Ureter (tissue), 1 donor: ENCODE results near the gene C10orf95. TPM values are rescaled to one million over a fixed set of nuclear protein-coding genes. Genes with fewer than 3 reads are reported as not detected.
"Not testable (repeated sequence)": the region's sequence is repeated elsewhere in the genome, so short reads cannot be mapped to it uniquely, and the experiment has no call there.

Experiments
- DNase-seq: peaks from one replicate; pipeline ENCODE4 v3.0.0-alpha.2; 2020; ENCODE audit warnings: low spot score
- total RNA-seq: library from RNA; stranded (reverse); gene quantifications from one replicate; pipeline ENCODE4 v1.2.4, GENCODE V29; 2023
- donor health status: DM: yes; HTN: yes; CAD: no.

C10orf95 gene
- total RNA-seq, 1 donor from 2014 or later: 1.5 TPM

DNA sequence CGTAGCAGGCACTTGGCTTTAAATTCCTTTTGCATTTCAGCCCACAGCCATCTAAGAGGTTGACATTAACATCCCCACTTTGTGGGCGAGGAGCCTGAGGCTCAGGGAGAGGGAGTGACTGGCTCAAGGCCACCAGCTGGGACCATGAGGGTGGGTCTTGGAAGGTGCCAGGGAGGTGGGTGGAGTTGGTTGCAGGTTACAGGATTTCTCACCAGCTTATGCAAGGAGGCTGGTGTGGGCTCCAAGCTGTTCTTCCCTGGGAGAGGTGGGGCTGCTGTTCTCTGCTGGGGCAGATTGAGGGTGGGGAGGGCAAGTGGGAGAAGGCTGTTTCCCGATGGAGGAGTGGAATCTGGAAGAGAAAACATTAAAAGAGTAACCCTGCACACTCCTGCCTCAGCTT, 14.1 kb upstream of the C10orf95 start:
- no peak for DNase-seq

DNA sequence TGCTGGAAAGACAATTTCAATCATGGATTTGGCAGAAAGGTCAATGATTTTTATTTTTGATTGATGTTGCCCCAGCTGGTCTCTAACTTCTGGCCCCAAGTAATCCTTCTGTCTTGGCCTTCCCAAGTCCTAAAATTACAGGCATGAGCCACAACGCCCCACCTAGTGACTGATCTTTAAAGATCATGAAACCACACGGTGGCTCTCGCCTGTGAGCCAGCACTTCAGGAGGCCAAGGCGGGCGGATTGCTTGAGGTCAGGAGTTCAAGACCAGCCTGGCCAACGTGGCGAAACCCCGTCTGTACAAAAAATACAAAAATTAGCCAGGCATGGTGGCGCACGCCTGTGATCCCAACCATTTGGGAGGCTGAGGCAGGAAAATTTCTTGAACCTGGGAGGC, 12.6 kb upstream of the C10orf95 start:
- DNase-seq: no peak

DNA sequence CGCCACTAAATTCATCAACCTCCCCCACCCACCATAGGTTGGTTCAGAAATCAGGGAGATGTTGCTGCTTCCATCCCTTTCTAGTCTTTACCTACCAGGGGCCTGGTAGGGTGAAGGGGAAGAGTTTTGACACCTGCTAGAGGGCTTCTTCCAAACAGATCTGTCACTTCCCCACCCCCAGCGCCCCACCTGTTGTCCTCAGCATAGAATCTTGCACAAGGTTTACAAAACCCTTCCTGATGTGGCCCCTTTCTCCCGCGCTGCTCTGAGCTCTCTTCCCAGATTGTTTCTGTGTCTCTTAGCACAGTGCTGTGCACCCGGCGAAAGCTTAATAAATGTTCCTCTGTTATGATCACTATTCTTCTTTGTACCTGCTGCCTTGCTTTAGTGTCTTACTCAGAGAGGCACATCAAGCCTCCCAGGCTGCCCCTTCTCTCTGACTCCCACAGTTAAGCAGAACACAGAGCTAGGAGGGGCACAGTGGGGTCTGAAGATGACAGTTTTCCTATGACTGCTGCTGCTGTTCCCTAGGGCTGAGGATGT, 11.2 kb upstream of the C10orf95 start:
- no peak for DNase-seq

DNA sequence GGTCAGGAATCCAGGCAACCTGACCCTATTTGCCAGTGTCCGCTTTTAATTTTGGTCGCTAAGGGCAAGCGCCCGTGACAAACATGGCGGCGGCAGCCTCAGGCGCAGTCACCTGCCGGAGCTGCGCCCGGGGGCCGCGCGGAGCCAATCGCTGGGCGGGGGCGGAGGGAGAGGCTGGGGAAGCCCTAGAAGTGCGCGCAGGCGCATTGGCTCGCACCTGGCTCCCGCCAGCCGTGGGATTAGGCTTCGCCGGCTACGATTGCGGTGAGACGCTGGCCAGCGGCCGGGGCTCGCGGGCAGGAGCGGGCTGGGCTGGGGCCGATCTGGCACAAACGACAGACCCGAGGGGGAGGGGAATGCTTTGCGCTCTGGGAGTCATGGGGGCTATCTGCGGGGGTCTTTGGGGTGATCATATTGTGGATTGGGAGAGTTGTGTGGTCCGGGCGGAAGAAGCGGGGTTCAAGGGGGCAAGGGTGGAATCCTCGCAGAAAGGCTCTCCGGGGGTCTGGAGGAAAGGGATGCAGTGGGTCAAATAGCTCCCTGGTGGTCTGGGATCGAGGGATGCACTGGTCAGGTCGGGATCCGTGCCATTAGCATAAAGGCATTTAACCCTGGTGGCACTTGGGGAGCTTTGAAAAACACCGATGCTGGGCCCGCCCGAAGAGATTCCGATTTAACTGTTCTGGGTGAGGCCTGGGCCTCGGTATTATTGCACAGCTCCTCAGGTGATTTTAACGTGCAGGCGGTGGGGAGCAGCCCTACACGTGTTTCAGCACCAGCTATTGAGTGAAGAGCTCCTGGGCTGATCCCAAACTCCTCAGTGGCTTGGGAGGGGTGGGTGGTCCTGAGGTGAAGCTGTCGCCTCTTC, 10.1 kb upstream of the C10orf95 start:
- peak; percentile 91 for DNase-seq

DNA sequence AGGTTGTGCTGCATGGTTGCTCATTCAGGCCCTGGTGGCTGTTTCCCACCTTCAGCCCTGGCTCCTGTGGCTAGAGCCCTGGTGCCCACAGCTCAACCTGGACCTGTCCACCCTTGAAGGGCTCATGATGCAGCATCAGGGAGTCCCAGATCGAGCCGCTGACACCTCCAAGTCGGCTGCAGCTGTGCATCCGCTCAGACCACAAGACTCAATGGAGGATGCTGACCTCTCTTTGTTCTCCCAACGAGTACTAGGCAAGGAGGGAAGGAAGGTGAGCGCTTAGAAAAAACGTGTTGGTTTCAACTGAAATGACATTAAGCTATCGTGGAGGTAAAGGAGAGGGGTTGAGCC, 9.5 kb upstream of the C10orf95 start:
- no peak for DNase-seq

DNA sequence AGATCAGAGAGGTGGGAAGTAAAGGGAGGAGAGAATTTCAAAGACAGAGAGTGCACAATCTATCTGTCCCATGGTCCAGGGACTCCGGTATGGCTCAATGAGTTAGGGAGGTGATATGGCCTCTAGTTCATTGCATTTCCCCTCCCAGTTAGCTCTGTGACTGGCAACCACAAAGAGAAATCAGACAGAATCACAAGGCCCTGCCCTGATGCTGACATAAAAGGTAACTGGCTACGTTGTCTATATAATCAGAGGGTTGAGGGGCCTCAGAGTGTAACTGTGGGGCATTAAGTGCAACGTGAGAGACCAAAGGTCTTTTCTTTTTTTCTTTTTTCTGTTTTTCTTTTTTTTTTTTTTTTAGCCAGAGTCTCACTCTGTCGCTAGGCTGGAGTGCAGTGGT, 7.3 kb upstream of the C10orf95 start:
- DNase-seq: no peak

DNA sequence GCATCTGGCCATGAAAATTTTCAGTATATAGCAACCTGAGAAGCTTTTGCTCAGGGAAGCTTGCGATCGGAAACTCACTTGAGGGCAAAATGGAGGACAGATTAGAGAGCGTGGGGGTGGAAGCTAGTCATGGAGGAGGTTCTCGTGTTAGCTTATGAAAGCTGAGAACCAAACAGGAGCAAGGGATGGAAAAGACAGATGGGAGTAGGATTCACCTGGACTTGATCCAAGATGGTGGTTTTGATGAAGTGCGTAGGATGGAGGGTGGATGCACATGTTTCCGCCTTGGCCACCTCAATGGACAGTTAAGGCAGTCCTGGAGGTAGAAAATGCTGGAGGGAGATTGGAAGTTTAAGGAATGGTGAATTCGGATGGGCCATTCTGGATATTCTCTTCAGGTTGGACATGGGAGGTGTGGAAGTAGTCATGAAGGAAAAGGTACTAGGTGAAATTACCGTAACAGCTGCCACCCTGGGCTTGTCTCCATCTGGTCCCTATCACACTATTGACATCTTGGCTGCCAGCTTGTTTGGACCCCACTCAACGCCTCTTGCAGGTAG, 6.3 kb upstream of the C10orf95 start:
- no peak for DNase-seq

DNA sequence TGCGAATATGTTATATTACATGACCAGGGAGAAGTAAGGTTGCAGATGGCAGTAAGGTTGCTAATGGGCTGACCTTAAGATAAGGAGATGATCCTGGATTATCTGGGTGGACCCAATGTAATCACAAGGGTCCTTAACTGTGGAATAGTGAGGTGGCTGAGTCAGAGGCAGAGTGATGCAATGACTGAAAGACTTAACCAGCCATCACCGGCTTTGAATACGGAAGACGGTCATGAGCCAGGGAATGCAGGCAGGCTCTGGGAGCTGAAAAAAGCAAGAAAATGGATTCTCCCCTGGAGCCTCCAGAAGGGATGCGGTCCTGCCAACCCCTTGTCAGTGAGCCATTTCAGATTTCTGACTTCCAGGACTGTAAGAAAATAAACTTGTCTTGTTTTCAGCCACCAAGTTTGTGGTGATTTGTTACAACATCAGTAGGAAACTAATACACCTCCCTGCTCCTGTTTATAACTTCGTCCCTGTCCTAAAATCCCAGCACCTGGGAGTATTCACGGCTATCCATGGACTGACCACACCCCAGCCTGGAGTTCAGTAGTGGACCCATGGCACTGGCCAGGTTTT, 4.6 kb upstream of the C10orf95 start:
- DNase-seq: no peak

DNA sequence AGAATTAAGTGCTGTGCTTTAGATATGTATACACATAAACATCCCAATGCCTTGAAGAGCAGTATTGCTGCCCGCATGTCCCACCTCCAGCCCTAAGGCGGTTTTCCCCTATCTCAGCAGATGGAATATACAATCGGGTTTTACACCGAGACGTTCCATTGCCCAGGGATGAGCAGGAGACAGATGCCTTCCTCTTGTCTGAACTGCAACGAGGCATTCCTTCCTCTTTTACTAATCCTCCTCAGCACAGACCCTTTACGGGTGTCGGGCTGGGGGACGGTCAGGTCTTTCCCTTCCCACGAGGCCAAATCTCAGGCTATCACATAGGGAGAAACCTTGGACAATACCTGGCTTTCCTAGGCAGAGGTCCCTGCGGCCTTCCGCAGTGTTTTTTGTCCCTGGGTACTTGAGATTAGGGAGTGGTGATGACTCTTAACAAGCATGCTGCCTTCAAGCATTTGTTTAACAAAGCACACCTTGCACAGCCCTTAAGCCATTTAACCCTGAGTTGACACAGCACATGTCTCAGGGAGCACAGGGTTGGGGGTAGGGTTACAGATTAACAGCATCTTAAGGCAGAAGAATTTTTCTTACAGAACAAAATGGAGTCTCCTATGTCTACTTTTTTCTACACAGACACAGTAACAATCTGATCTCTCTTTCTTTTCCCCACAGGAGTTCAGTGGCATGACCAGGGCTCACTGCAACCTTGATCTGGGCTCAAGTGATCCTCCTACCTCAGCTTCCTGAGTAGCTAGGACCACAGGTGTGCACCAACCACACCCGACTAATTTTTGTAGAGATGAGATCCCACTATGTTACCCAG, 3.5 kb upstream of the C10orf95 start:
- DNase-seq: not testable (repeated sequence)

DNA sequence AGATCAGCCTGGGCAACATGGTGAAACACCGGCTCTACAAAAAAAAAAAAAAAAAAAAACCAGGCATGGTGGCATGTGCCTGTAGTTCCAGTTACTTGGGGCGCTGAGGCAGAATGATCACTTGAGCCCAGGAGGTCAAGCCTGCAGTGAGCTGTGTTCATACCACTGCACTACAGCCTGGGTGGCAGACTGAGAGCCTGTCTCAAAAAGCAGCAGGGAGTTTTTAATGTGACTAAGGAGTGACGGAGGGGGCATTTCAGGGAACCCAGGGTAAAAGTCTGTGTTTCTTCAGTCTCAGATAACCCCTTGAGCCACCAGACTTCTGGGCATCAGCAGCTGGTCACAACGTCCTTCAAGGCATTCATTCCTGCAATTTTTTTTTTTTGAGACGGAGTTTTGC, 2.2 kb upstream of the C10orf95 start:
- DNase-seq: no peak

DNA sequence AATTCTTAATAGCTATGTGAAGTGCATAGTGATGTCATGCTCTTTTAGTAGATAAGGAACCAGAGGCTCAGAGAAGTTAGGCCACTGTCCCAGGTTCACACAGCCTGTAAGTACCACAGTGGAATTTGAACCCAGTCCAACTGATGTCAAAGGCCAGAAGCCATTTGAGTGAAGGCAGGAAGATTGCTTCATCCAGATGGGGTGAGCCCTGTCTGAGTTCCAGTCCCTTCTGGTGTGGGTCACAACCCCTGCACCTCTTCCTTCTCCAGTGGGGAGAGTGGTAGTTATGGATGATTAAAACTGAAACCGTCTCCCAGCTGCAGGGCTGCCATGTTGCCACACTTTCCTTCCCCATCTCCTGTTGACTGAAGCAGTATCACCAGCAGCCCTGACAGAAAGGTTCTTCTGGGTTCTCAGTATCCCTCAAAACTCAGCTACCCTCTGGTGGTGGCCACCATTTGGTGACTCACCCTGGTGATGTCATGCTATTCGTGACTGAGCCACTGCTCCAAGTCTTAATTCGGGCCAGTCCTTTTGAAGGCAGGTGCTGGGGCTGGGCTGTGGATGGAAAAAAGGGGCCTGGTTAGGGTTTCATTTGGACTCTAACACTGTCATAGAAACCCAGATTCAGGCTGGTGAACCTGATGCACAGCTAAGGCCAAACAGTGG, 1.5 kb upstream of the C10orf95 start:
- no peak for DNase-seq

DNA sequence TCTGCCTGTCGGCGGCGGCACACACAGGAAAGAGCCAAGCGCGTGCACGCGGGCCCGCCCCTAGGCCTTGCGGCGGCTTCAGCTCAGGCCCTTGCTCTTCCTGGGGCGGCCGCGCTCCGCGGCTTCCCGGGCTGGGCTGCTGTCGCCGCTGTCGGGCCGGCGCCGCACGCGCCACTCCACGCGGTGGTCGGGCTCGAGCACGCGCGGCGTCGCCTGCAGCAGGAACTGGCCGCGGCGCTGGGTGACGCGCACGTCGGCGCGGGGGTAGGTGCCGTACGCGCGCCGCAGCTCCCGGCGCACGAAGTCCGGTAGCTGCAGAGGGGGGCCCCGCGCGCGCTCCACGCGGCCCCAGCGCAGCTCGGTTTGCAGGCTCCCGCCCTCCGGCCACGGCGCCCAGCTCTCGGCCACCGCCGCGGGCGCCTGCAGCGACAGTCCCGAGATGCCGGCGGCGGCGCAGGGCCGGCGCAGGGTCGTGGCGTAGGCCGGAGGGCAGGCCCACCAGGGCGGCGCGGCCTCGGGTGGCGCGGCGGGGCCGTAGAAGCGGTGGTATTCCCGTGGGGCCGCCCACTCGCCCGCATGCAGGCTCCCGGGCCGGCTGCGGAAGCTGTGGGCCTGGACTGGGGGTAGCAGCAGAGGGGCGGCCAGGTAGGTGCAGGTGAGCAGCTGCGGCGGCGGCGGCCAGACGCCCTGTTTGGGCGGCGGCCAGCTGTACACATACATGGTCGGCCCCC, 804 bp downstream of the C10orf95 start:
- peak; percentile 87 for DNase-seq

DNA sequence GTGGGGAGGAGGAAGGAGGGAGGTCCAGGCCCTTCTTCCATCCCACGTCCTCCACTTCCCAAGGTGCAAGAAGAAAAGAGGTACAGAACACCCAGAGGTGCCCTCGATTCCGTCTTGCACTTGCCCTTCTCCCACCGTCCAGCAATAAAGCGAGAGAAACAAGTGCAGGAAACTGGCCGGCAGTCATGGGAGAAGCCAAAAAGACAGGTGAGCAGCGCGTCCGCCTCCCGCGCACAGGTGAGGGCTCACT, 1.3 kb downstream of the C10orf95 start:
- DNase-seq: no peak

DNA sequence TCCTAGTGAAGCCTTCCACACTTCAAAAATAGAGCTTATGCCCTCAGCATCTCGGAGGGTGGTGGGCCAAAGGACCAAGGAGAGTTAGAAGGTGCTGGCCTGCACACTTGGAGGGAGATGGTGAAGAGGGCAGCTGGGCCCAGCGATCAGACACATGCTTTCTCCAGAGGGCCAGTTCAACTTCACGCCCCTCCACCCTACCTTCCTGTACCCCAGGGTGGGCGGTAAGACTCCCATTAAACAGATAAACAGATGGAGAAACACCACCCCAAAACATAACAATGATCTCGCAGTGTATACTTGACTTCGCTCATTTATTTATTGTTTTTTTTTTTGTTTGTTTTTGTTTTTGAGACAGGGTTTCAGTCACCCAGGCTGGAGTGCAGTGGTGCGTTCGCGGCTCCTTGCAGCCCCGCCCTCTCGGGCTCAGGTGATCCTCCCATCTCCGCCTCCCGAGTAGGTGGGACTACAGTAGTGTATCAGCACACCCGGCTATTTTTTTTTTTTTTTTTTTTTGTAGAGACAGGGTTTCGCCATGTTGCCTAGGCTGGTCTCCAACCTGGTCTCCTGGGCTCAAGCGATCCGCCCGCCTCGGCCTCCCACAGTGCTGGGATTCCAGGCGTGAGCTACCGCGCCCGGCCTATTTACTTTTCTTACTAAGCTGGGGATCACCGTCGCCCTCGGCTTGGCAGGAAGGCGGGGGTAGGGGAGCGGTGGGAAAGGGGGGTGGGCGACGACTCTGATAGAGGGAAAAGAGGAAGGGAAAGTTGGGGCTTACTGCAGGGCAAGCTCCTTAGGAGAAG, 1.8 kb downstream of the C10orf95 start:
- DNase-seq: peak; percentile 87

DNA sequence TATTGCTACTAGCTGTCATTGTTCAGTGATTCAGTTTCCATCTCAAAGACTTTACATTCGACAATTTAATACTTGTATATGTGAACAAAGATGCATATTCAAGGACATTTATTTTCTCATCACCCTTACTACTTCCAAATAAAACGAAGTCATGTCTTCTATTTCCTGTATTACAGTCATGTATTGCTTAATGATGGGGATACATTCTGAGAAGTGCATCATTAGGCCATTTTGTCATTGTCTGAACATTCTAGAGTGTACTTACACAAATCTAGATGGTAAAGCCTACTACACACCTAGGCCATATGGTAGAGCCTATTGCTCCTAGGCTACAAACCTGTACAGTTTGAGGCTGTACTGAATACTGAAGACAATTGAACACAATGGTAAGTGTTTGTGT, 6.5 kb downstream of the C10orf95 start:
- no peak for DNase-seq

DNA sequence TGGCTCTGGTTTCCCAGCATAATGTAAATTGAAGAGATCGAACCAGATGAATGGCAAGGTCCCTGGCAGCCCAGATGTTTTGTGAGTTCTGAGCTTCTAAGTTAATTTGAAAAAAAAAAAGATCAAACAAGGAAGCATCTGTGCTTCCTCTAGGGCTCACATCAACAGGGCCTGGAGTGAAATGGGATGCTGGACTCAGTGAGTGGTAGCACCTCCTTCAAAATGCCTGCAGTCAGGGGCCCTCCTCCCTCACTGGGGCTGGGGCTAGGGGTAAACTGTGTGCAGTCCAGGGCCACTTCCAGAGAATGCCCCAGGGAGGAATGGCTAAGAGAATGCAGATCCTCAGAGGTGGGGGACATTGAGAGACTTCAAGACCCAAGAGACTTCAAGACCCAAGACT, 13.0 kb downstream of the C10orf95 start:
- DNase-seq: no peak

DNA sequence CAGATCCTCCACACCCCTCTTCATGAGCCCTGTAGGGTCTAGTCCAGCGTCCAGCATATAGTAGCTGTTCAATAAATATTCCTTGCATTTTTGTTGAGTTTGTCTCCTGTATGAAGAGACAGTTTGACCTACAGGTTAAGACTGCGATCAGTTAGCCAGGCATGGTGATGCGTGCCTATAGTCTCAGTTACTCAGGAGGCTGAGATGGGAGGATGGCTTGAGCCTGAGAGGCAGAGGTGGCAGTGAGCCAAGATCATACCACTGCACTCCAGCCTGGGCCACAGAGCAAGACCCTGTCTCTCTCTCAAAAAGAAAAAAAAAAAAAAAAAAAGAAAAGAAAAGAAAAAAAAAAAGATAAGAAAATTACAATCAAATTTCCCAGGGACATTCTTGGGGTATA, 13.8 kb downstream of the C10orf95 start:
- DNase-seq: no peak

DNA sequence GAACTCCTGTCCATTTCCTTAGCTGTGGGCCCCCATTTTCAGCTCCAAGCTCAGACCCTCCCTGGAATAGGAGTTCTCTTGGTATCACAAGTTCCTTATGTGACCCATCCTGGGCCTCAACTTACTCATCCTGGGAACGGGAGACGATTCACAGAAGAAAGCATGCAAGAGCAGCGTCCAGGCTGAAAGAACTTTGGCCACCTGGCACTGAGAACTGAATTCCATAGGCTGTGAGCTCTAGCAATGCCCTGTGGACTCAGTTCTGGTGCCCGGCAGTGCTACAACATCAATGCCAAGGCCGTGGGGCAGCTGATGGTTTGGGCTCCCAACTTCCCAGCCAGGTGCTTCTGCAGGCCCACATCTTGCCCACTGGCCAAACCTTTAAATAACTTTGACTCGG, 15.0 kb downstream of the C10orf95 start:
- no peak for DNase-seq

DNA sequence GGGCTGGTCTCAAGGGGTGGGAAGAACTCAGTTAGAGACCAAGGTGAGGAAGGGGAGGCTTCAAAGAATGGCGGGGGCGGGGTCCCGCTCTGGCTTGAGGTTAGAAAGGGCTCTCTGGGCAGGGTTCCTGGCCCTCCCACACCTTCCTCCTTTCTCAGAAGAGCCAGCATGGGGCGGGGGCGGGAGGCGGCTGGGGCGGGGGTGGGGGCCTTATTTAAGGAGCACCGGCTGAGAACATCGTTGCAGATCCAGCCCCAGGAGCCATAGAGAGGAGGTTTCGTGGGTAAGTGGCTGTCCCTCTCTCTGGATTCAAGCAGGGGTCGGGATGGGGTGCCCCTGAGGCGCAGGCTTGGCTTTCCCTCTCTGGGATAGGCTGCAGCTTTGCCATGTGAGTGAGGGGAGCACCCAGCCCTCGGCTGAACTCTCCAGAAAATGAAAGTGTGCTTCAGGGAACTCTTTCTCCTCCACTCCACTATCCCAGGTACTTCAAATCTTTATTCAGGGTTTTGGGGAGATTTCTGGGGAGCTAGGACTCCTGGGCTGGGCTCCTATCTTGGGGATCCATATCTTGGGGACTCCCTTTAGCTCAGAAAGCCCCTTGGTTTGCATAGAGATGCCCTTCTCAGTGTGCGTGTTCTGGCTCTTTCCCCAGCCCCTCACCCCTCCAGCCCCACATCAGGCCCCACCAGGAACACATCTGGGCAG, 15.7 kb downstream of the C10orf95 start:
- no peak for DNase-seq

DNA sequence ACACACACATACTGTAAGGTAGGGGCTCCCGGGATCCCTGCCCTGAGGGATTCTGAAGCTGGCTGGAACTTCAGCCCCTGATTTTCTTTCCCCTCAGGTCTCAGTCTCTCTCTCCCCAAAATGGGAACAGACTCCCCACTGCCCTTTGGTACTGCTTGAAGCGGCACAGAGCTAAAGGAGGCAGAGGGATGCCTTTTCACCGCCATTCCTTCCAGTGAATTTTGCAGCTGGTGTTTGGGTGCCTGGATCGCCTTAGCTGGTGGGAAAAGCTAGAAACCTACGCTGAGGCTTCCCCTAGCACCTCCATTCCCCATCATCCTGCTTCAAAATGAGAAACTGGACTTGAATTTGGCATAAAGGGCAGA, 16.2 kb downstream of the C10orf95 start:
- no peak for DNase-seq
